Endothelial cell of umbilical vein (primary cell): Measurements from ENCODE around the gene ATP5MC2. TPM values are rescaled to one million over a fixed set of nuclear protein-coding genes. Genes with fewer than 3 reads are reported as not detected.

Source experiments
- BruUV-seq: library from RNA; stranded (reverse); fragments of 400-500 nt; replicated peaks from 2 replicates; lab custom pipeline; 2021; lab: Mats Ljungman, UMichigan
- CTCF ChIA-PET: fragments of 300-600, 350-600 bp; sonication (Branson Sonifier 250); formaldehyde crosslinking; loops from one replicate; lab custom pipeline; 2021; ENCODE audit warnings: antibody characterized with exemption, inconsistent platforms; lab: Charles Lee
- POLR2A ChIA-PET: fragments of 300-600, 350-600 bp; sonication (Branson Sonifier 250); formaldehyde crosslinking; loops from one replicate; lab custom pipeline; 2021; ENCODE audit warnings: antibody characterized with exemption, inconsistent platforms; lab: Charles Lee
- DNase-seq: peaks from one replicate; pipeline ENCODE4 v3.0.0-alpha.2; 2011; ENCODE audit warnings: low read depth, low spot score
- FAIRE-seq: peaks from 2 replicates; lab custom pipeline; 2011; peaks lifted over from hg19 to GRCh38; lab: Jason Lieb, UNC
- H2AFZ ChIP-seq: 2 replicates; pipeline ENCODE4 v1.6.0; 2012; ENCODE audit warnings: low read depth, low read length, control low read depth, inconsistent platforms
- H3K27ac ChIP-seq: 2 replicates; pipeline ENCODE4 v1.5.1; 2011; ENCODE audit warnings: low read depth, mild to moderate bottlenecking, control low read depth, low read length, moderate library complexity; ENCODE audit not compliant: insufficient read depth
- H3K27me3 ChIP-seq, 2 experiments: 2 replicates each; pipeline versions ENCODE4 v1.6.0 to v1.6.1; 2011; ENCODE audit warnings: low read length in 2 of 2, mixed read lengths in 1 of 2; ENCODE audit not compliant: control insufficient read depth in 2 of 2, insufficient read depth in 2 of 2
- H3K36me3 ChIP-seq, 2 experiments: 2 replicates in 1 of 2; 3 replicates in 1 of 2; pipeline ENCODE4 v1.5.1; 2011; ENCODE audit warnings: low read length in 2 of 2, mild to moderate bottlenecking in 1 of 2, moderate library complexity in 1 of 2; ENCODE audit not compliant: control insufficient read depth in 2 of 2, insufficient read depth in 2 of 2; ENCODE audit errors: extremely low read depth in 1 of 2
- H3K4me1 ChIP-seq: 3 replicates; pipeline ENCODE4 v1.5.1; 2011; ENCODE audit warnings: mild to moderate bottlenecking, low read length; ENCODE audit not compliant: control insufficient read depth, insufficient read depth; ENCODE audit errors: extremely low read depth
- H3K4me2 ChIP-seq: 2 replicates; pipeline ENCODE4 v1.6.1; 2011; ENCODE audit warnings: low read length, control low read depth, mixed read lengths; ENCODE audit not compliant: insufficient read depth
- H3K4me3 ChIP-seq, 3 experiments: fragments of 200-600 bp in 1 of 3; sonication (generic), shearing (Covaris generic) in 1 of 3; replicated peaks in 1 of 3; 2 replicates each; pipeline ENCODE4 v1.5.1; 2011 to 2016; ENCODE audit warnings: control low read depth in 3 of 3, low read length in 3 of 3, mild to moderate bottlenecking in 2 of 3, inconsistent platforms in 1 of 3, low read depth in 1 of 3, moderate library complexity in 1 of 3; ENCODE audit not compliant: insufficient read depth in 1 of 3
- H3K79me2 ChIP-seq: 2 replicates; pipeline ENCODE4 v1.6.0; 2012; ENCODE audit warnings: low read length, inconsistent platforms; ENCODE audit not compliant: control insufficient read depth, insufficient read depth
- H3K9ac ChIP-seq: replicated peaks from 2 replicates; pipeline ENCODE3; 2011; ENCODE audit warnings: low read length, control low read depth; ENCODE audit not compliant: insufficient read depth; ENCODE audit errors: extremely low read depth
- H3K9me1 ChIP-seq: replicated peaks from 3 replicates; pipeline ENCODE4 v1.6.0; 2011; ENCODE audit warnings: mild to moderate bottlenecking, low read length; ENCODE audit not compliant: control insufficient read depth, insufficient read depth; ENCODE audit errors: extremely low read depth
- H3K9me3 ChIP-seq: replicated peaks from 2 replicates; pipeline ENCODE4 v1.5.1; 2012; ENCODE audit warnings: low read length, inconsistent platforms; ENCODE audit not compliant: control insufficient read depth, insufficient read depth
- H4K20me1 ChIP-seq: replicated peaks from 2 replicates; pipeline ENCODE3; 2011; ENCODE audit warnings: mild to moderate bottlenecking, low read length; ENCODE audit not compliant: control insufficient read depth, insufficient read depth; ENCODE audit errors: extremely low read depth
- CTCF ChIP-seq, 2 donors: IDR thresholded peaks; 1 replicate in 1 of 2; 2 replicates in 1 of 2; pipeline ENCODE4 v1.5.1; 2011; ENCODE audit warnings: low read length in 2 of 2, mild to moderate bottlenecking in 2 of 2, moderate library complexity in 2 of 2, control low read depth in 1 of 2, inconsistent platforms in 1 of 2, low read depth in 1 of 2; ENCODE audit not compliant: insufficient read depth in 1 of 2; ENCODE audit errors: extremely low read depth in 1 of 2
- EZH2 ChIP-seq: IDR thresholded peaks from 2 replicates; pipeline ENCODE4 v1.6.1; 2012; ENCODE audit warnings: borderline replicate concordance, low read depth, mild to moderate bottlenecking, moderate library complexity, low read length, inconsistent platforms; ENCODE audit not compliant: severe bottlenecking
- FOS ChIP-seq: IDR thresholded peaks from 2 replicates; pipeline ENCODE4 v1.6.1; 2011; ENCODE audit warnings: mild to moderate bottlenecking, low read length, moderate library complexity, borderline replicate concordance; ENCODE audit not compliant: insufficient read depth
- GATA2 ChIP-seq: IDR thresholded peaks from 2 replicates; pipeline ENCODE4 v1.7.0; 2011; ENCODE audit warnings: low read depth, mild to moderate bottlenecking, moderate library complexity, mixed read lengths, low read length; ENCODE audit not compliant: insufficient read length, insufficient read depth
- JUN ChIP-seq: IDR thresholded peaks from 2 replicates; pipeline ENCODE4 v1.6.1; 2011; ENCODE audit warnings: borderline replicate concordance, low read depth; ENCODE audit not compliant: insufficient read length, insufficient read depth
- MAX ChIP-seq: IDR thresholded peaks from 2 replicates; pipeline ENCODE4 v1.6.1; 2011; ENCODE audit not compliant: insufficient read depth, insufficient read length
- MYC ChIP-seq: IDR thresholded peaks from one replicate; pipeline ENCODE4 v1.6.1; 2011; ENCODE audit warnings: mild to moderate bottlenecking, low read depth, low read length
- POLR2A ChIP-seq: IDR thresholded peaks from 2 replicates; pipeline ENCODE4 v1.6.1; 2012; ENCODE audit warnings: low read depth, mild to moderate bottlenecking, control low read depth, low read length
- POLR2AphosphoS5 ChIP-seq: IDR thresholded peaks from 2 replicates; pipeline ENCODE4 v1.6.1; 2012; ENCODE audit warnings: low read depth, mild to moderate bottlenecking, control low read depth, low read length, moderate library complexity; ENCODE audit not compliant: insufficient read depth
- dilution Hi-C: fragments of 300-500 bp; cut with MboI; formaldehyde crosslinking; loops from one replicate; pipeline ENCODE4 v1.15.0; 2019; ENCODE audit warnings: low sequenced_read_pairs; ENCODE audit not compliant: extremely low pct_ligation_motif_present
- intact Hi-C: fragments of 100-400 bp; cut with micrococcal nuclease; formaldehyde crosslinking; loops from one replicate; pipeline ENCODE4 v1.10.0; 2022
- polyA plus RNA-seq, 4 experiments: library from polyadenylated mRNA; depleted of rRNA in 3 of 4; stranded (reverse) in 3 of 4; unstranded in 1 of 4; fragments of >200 nt; gene quantifications; 2 replicates each; pipeline versions ENCODE4 v1.2.1 to v1.2.3, GENCODE V29; 2011 to 2012; ENCODE audit warnings: missing spikeins in 1 of 4
- total RNA-seq: library from RNA; stranded (reverse); gene quantifications from 2 replicates; pipeline ENCODE4 v1.2.3, GENCODE V29; 2021

Gene ATP5MC2
- total and polyA plus RNA-seq, 2 donors (not counting 3 experiments of a cell fraction or from before 2014, with no cell fraction given): 402 to 820 TPM

GRCh38 chr12:53709671-53710070, 33.8 kb upstream of the ATP5MC2 start:
- CTCF ChIA-PET: interaction anchor here (1.0 to 20.3 kb wide), 2 partner anchors 18 to 33 kb away, joined by 3 to 719 read pairs; no protein-coding TSS in a partner anchor
- dilution Hi-C loops: no loop called here

More at GRCh38 chr12:53709671-53710070, 33.8 kb upstream of the ATP5MC2 start:
- Histone ChIP-seq H3K9me1 (no peaks in the 10 kb centered on the region), H3K4me1 (no peaks in the 10 kb centered on the region), H3K4me2 (no peak overlapping the region), H3K27me3 (peaks cover 11 to 13% of the 10 kb centered on the region in 2 experiments), H3K9me3 (no peaks in the 10 kb centered on the region), H3K9ac (no peak overlapping the region), H2AFZ (no peak overlapping the region), H3K4me3 (no peak overlapping the region), H4K20me1 (no peaks in the 10 kb centered on the region), H3K79me2 (no peaks in the 10 kb centered on the region), H3K27ac (no peak overlapping the region), H3K36me3 (peaks cover 0 to 23% of the 10 kb centered on the region in 2 experiments)
- FAIRE-seq (no peak), DNase-seq (no peak)
- no TSS peak for BruUV-seq
- TF ChIP-seq MAX: no peak
- no peak for TF ChIP-seq POLR2AphosphoS5
- no peak for TF ChIP-seq EZH2
- no peak for TF ChIP-seq GATA2
- no peak for TF ChIP-seq POLR2A
- TF ChIP-seq FOS: no peak
- no peak for TF ChIP-seq JUN
- no peak for TF ChIP-seq MYC
- no peak for TF ChIP-seq CTCF (IDR thresholded peaks at IDR 0.05; ENCODE audit: extremely low read depth in 1 of 2, insufficient read depth in 1 of 2, low read depth in 1 of 2, low read length in 2 of 2)
- intact Hi-C loops: no loop called here
- POLR2A ChIA-PET: no interaction called here
